Stimulated activated CD8-positive, alpha-beta memory T cell treated with anti-CD3 and anti-CD28 coated beads, Interleukin-4, amount 100 ng/mL, for 1 hour (primary cell): ENCODE measurements around the gene PPL.
"Not testable (repeated sequence)": the region's sequence is repeated elsewhere in the genome, so short reads cannot be mapped to it uniquely, and the experiment has no call there.

Experiments
- DNase-seq, 2 donors: peaks; one replicate each; pipeline ENCODE4 v3.0.0-alpha.2; 2020; ENCODE audit warnings: low read depth in 2 of 2, low spot score in 1 of 2

Gene PPL

DNA sequence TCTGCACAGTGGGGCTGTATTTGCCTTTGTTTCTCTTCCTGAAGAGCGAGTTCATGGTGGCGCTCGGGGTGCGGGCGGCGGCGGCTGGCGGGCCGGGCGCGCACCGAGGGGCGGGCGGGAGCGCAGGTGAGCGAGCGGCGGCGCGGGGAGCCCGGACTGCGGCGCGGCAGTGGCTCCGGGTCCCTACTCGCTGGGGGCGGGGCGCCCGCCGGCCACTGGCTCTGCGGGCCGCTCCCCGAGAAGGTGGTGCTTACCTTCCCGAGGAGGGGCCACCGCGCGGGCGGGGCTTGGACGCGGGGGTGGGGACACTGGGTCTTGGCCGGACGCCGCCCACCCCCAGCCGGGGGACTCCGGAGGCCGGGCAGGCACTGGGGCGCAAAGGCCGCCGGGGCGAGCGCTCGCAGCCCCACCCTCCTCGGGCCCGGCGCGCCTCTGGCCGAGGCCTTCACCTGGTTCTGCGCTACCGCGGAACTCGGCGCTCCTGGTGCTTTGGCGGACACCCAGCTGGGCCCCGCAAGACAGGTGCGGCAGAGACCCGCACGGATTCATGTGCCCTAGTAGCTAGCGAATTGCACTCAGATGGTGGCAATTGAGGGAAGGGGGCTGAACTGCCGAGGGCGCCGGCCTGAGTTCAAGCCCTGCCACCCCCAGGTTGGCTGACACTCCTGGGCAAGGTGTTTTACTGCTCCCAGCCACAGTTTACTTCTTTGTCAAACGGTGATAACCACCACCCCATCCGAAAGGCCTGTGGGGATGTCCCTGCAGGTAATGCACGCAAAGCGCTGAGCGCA lies at the start of gene PPL:
Gene PPL, minus strand, starts transcription at position 158 of the 791 bp plus-strand sequence. Its CDS starts 103 bp downstream, at position 55.
- no peak for DNase-seq

DNA sequence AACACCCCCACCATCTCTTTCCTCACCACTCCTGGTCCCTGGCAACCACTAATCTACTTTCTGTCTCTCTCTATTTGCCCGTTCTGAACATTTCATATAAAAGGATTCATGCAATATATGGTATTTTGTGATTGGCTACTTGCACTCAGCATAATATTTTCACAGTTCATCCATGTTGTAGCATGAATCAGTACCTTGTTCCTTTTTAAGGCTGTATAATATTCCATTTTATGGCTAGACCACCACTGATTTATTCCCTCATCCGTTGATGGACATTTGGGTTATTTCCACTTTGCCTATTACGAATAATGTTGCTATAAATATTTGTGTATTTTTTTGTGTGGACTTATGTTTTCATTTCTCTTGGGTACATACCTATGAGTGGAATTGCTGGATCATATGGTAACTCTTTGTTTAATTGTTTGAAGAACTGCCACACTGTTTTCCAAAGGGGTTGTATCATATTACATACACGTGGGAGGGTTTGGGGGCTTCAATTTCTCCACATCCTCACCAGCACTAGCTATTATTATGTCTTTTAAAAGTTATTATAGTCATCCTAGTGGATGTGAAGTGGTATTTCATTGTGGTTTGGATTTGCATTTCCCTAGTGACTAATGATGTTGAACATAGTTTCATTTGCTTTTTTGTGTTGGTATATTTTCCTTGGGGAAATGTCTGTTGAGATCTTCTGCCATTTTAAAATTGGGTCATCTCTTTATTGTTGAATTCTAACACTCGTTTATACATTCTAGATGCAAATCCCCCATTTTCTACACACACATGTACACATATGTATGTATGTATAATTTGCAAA lies 47.4 kb upstream of the PPL start:
- no peak for DNase-seq

DNA sequence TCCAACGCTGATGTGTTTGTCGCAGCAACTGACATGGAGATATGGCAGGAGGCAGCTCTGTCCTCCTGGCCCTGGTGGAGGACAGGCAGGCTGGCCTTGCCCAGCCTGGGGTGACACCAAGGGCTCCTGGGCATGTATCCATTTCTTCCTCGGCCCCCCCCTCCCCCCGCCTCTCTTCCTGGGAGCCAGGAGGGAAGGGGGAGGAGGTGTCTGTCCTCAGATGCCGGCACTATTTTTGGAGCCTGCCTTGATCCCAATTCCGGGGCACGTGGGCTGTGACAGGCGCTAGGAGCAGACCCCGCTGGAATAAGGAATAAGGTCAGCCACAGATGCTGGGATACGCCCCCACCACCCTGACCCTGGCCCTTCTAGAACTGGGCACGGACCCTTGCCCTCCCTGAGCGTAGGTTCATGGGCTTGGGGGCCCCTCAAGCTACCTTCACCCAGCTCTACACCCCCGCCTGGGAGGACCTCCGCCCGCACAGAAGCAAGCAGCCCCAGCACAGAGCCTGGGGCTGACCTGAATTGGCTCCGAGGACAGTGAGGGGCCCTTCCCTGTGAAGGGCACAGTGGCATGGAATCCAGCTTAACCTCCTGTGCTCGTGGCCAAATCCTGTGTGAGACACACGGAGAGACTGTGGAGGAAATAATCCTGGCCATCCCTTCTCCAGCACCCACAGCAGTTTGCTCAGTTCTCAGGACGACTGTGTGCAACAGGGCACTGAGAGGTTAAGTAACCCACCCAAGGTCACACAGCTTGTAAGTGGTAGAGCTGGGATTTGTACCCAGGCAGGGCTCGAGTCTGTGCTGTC lies 45.3 kb upstream of the PPL start:
- DNase-seq, result no peak

- DNase-seq, result no peak
These were observed 44.5 kb upstream of the PPL start for GRCh38 chr16:4981473-4981872.

DNA sequence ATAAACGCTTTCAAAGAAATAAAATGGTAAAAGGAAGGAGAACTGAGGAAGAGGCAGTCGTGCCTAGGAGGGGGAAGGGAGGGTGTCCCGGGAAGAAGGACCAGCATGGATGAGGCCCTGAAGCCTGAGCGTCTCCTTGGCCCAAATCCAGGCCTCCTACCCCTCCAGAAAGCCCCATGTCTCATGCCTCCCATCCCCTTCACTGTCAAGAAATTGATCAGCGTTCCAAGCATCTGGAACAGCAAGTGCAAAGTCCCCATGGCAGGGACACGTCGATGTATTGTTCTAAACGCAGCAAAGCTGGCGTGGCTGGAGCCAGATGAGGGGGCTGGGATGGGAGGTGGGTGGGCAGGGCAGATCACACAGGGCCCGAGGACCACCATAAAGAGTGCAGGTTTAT lies 43.7 kb upstream of the PPL start:
- no peak for DNase-seq

DNA sequence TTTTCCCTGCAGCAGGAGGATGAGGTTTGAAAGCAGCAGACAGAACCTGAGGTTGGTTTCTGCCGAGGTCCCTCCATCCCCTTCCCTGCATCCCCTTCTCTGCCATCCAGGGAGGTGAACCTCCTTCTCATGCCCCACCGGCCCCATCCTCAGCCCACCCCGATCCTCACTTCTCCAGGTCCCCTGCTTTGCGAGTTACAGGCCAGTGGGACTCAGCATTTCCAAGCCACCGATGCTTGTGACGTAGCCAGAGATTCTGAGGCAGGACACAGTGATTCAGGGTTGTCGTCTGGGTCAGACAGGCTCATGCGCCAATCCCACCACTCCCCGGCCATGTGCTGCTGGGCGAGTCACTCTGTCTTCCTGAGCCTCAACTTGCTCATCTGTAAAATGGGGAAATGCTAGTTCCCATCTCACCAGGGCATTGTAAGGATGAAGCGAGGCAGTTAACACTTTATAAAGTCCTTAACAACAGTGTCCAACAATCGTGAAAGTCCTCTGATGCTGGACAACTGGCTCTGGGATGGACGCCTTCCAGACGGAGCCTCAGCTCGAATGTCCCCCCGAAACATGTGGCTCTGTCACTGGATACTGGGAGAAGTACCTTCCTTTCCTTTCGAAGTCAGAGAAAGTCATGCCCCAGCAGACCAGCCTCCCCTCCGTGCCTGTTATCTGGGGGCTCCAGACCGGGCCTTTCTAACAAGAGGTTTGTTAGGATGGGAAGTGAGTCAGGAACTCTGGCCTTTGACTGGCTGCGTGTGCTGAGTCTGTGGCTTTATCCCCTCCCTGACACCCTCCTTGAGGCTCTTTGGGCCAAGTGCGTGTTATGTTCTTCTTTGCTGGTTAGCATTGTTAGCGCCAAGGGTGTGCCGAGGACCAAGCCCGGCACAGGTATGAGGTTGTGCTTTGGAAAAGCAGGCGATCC lies 43.0 kb upstream of the PPL start:
- DNase-seq, result no peak

- no peak for DNase-seq
These were observed 42.2 kb upstream of the PPL start for GRCh38 chr16:4979164-4979563.

DNA sequence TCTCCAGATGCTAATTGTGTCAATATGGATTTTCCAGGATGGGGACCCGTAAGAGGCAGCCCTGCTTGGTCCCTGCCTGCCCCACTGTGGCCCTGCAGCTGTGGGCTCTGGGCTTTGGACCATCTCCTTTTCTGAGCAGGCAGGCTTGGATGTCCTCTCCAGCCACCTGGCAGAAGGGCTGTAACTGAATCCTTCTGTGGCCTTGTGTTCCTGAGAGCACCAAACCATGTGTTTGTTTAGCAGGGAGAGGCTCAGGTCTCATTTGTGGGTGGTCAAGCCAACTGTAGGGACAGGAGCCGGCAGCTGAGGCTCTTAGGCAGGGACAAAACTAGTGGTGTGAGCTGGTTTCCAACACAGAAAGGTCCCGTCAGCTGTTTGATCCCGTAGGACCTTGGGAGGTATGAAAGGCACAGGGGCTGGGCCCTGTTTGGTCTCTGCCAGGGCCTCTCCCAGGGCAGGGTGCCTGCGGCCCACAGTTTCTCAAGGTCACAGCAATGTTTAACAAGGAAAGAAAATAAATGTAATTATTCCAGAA lies 39.7 kb upstream of the PPL start:
- DNase-seq, result no peak

DNA sequence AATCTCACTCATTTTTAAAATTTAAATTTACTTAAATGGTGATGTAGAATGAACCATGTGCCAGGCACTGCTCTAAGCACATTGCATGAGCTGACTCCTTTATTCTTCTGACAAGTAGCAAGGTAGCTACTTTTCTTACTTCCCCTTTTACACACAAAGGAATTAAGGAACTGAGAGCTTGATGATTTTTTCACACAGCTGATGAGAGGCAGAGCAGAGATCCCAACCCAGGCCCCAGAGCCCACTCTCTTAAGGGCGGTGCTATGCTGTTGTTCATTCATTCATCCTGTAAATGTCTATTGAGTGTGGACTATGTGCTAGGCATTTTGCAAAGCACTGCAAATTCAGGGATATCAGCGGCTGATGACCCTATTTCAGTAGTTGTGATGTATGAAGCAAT lies 39.1 kb upstream of the PPL start:
- no peak for DNase-seq

DNA sequence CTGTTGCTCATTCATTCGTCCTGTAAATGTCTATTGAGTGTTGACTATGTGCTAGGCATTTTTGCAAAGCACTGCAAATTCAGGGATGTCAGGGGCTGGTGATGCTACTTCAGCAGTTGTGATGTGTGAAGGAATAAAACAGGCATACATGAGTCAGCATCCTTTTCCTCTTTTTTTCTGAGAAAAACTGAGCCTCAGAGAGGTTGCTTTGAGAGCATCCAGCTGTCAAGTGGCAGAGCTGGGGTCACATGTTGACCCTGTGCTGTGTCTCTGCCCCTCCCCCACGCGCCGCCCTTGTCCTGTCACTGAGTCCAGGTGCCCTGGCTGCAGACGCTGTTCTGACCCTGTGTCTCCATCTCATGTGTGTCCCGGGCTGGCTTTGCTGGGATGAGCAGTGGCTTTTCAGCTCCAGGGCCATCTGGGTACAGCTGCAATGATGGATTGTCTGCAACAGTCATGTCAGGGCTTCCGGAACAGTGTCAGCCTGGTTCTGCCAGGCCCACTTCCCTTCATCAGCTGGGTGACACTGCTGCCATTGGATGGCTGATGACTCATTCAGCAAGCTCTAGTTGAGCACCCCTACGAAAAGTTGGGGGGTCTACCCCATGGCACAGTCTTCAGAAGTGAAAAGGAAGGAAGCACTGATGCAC lies 36.1 kb upstream of the PPL start:
- no peak for DNase-seq

DNA sequence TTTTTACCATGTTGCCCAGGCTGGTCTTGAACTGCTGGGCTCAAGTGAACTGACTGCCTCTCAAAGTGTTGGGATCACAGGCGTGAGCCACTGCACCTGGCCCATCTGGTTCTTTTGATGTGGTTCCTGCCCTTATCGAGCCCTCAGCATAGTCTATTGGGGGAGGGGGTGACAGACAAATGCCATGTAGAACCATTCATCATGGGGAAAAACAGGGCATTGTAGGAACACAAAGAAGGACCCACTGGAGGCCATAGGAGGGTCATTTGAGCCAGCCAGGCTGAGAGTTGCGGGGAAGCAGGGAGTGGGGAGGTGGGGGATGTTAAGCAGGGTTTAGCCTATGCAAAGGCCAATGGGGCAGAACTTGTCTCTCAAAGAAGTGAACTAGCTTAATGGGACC lies 33.1 kb upstream of the PPL start:
- no peak for DNase-seq

DNA sequence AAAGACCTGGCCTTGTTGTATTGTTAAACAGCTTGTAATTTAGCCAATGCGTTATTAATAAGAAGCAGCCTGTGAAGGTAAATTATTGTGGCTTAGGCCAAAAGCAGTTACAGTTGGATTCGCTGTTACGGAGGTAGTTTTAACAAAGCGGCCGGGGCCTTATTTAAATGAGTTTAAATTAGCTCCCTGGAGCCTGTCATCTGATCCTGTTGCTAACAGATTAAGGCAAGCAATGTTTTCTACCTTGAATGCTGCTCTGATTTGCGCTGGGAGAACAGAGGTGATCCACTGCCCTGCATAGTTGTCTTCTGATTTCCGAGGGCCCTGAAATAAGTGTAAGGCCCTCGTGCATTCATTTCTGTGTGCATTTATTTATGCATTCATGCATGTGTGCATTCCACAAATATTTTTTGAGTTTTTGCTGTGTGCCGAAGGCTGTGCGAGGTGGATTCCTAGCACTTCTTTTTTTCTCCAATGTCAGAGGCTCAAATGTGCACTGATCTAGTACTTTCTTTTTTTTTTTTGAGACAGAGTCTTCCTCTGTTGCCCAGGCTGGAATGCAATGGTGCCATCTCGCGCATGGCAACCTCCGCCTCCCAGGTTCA lies 32.0 kb upstream of the PPL start:
- DNase-seq, result no peak

DNA sequence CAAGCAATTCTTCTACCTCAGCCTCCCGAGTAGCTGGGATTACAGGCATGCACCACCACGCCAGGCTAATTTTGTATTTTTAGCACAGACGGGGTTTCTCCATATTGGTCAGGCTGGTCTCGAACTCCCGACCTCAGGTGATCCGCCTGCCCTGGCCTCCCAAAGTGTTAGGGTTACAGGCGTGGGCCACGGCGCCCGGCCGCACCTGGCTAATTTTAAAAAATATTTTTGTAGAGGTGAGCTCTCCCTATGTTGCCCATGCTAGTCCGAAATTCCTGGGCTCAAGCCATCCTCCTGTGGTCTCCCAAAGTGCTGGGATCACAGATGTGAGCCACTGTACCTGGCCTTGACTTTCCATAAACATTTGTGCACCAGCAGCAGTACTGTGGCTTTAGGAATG lies 31.3 kb upstream of the PPL start:
- not testable (repeated sequence) for DNase-seq

- DNase-seq, result no peak
These were observed 29.9 kb upstream of the PPL start for GRCh38 chr16:4966736-4967453.

GRCh38 chr16:4963527-4963926 lies 26.6 kb upstream of the PPL start:
- not testable (repeated sequence) for DNase-seq

DNA sequence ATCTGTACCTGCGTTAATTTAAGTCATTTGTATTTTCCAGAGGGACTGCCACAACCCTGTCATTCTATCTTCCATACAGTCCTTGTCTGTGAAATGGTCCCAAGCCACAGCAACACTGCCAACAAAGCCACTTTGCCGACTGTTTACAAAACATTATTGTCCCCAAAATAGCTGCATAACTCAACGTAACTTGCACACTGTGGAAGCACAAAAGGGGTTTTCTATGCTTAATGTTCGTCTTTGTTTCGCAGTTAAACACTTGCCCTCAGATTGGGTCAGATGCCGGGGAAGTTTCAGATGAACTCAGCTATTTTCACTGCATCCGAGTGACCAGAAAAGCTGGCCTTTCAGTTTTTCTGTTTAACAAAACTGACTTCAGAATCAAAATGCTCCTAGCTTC lies 25.8 kb upstream of the PPL start:
- DNase-seq, result no peak

DNA sequence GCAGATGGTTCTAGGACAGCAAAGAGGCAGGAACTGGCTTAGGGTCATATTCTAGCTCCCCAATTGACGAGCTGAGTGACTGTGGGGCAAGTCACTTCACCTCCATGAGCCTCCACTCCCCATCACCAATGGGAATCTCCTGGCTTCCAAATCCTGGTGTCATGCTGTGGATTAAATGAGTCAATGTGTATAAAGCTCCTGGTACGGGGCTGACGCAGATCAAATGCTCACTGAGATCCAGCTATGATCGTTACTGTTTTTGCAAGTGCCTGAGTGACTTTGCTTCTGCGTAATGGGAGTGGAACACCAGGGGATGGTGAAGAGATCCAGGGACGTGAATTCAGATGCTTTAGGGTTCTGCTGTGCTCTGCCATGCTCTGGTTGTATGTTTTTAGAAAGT lies 23.6 kb upstream of the PPL start:
- no peak for DNase-seq

DNA sequence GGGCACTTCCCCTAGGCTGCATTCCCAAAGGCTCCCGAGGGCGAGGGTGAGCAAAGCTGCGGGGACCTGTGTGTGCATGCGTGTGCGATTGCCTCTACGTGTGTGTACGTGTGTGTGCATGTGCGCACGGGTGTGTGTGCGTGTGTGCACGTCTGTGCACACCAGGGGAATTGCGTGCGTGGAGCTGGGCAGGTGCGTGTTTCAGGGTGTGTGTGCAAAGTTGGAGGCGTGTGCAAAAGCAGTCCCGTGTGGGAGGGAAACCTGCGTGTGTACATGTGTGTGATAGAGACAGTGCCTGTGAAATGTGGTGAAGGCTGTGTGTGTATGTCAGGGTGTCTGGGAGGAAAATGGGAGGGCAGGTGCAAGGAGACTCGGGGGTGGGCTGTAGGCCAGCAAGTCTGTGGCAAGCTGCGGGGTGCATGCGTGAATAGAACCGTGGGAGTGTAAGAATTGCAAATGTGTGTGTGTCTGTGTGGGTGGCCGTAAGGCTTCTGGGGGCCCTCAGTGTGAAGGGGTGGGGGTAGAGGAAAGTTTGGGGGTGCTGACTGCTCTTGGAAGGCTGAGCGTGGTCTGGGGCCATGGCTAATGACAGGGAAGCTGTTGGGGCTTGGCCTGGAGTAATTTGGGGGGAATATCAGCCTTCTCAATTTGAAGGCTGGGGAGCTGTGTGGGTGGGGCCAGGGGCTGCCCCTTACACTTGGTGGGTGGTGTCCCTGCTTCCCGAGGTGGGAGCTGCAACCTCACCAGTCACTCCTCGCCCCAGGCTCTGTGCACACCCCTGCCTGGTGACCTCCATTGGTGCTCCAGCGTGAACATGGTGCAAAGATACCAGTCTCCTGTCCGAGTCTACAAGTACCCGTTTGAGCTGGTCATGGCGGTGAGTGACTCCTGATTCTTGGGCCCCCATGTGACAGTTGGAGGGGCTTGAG lies 21.8 kb upstream of the PPL start:
- DNase-seq, result no peak
